Fibroblast of peridontal ligament (primary cell): ENCODE data around the gene FOXJ3.

ENCODE experiments used
- DNase-seq: peaks from one replicate; pipeline ENCODE4 v3.0.0-alpha.2; 2010; ENCODE audit errors: extremely low read depth

The FOXJ3 gene

DNA sequence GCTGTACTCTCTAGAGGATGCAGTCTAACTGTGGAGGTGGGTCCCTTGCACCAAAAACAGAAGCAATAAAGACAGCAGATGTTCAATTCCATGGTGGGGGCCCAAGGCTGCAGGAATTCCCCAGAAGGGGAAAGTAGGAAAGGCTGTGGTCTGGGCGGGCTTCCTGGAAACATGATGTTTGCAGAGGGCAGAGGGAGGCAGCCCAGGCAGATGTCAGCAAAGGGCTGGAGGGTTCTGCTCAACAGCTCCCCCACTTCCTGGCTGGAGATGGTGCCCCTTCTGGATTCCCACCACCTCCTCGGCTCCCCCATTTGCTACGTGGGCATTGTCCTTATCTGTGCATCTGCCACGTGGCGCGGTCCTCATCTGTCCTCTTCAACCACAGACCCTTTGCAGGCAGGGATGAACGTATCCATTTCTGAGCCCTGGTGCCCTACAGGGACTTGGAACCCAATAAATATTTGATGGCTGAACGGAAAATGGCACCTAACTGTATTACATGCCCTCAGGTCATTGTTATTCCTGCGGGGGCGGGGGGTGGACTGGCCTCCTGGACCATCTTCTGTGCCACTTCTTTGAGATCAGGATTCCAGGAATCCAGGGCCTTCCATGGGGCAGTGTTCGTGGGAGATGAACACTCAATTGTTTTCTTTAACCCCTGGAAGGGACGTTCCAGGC, 190.2 kb downstream of the FOXJ3 start:
- no peak for DNase-seq

DNA sequence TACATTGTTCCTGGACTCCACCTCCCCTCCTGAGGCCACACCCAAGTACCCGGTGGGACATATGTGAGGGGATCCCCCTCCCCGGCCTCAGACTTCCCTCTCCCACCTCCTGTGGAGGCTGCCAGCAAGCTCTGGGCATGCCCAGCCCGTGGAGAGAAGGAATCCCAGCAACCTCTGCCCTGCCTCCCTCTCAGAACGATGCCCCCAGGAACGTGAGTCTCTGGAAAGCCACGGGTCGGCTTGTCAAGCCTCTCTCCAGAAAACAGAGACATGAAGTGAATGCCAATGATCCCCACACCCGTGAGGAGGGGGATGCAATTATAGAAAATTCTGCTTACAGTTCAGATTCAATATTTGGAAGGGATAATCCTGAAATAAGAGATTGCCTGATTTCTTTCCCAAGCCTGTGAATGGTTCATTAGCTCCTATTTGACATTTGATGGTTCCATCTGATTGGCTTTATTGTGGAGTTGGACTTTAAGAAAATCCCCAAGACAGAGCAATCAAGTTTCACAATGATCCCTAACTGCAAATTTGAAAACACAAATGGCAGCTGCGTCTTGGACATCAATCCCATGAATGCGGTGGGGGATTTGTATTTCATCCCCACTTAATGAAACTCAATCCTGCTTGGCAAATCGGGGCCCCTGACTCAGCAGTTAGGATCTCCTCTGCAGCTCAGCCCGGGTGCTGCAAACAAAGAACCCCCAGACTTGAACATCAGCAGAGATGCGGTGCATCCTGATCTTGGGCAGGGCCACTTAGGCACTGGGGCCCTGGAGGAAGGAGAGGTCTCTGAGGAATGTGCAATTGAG, 190.9 kb downstream of the FOXJ3 start:
- DNase-seq, result peak; percentile 3

- DNase-seq, result no peak
Measured at GRCh38 chr1:42142894-42143675, 191.9 kb downstream of the FOXJ3 start.

- DNase-seq, result no peak
Measured at GRCh38 chr1:42141978-42142377, 193.1 kb downstream of the FOXJ3 start.

GRCh38 chr1:42140191-42140590, 194.8 kb downstream of the FOXJ3 start:
- no peak for DNase-seq

- no peak for DNase-seq
Measured at GRCh38 chr1:42139444-42139843, 195.6 kb downstream of the FOXJ3 start.

- DNase-seq, result no peak
Measured at GRCh38 chr1:42138586-42138985, 196.4 kb downstream of the FOXJ3 start.

DNA sequence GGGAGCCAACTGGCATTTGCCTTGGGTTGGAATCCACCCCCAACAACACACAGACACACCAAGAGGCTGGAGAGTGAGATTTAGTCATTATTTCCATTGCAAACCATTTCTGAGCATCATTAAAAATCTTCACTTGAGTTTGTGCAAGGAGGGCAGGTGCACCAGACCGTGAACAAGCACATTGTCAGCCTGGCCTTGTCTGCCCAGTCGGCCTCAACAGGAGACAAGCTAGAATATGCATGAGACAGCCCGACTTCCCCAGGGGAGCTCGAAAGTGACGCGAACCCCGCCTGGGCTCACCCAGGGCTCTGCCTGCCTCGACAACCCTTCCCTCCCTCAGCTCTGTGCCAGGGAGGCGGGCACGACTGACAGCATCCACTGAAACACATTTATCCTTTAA, 197.3 kb downstream of the FOXJ3 start:
- no peak for DNase-seq

DNA sequence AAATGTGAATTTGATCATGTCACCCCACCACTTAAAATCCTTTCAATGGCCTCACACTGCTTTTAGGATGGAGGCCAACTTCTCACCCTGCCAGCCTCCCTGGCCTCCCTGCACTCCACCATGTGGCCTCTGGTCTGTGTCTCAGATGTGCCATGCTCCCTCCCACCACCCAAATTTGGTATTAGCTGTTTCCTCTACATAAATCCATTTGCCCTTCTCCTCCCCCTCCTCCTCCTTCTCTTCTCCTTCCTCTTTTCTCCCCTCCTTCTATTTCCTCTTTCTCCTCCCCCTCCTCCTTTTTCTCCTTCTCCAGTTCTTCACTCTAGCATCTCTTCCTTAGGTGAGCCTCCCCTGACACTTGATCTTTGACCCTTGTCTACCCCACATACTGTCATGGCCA, 198.6 kb downstream of the FOXJ3 start:
- no peak for DNase-seq

- DNase-seq, result peak; percentile 2
Measured at GRCh38 chr1:42135426-42135825, 199.6 kb downstream of the FOXJ3 start.

GRCh38 chr1:42133809-42134526, 201.1 kb downstream of the FOXJ3 start:
- DNase-seq, result no peak

DNA sequence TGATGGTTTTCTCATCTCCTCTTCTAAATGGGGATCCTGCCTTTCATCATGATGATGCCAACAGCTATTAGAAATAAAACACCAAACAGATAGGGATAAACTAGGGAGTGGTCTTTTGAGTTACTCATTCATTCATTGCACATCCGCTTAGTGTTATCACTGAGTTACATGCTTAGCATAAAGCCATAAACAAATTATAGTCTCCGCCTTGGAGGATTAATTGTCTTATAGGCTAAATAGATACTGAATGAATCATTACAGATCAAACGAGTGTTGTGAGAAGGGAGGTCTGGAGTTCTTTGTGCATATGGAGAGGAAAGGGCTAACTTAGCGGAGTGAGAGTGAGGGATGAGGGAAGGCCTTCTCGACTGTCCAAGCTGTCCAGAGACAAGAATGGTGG, 201.6 kb downstream of the FOXJ3 start:
- no peak for DNase-seq

DNA sequence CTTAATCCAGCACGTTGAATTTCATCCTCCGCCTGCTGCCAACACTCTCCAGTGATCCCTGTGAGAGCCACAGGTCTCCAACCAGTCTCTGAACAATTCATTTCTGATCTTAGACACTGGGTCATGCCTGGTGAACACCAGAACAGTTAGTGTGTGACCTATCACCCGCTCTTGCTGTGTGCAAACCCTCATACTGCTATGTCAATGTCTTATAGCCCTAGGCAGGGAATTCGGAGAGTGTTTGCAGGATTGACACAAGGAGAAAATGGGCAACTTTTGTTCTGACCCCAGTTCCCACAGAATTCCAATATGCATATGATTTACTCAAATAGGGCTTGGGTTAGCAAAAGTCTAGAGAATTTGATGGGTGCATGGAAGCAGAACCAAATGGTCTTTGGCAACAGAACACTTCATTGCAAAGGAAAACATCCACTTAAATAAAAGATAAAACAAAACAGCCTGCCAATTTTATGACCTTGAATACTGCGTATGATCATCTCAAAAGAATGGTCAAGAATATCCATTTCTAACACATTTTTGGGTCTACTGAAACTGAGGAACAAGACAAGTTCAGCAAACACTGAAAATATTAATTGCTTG, 204.9 kb downstream of the FOXJ3 start:
- DNase-seq, result no peak

GRCh38 chr1:42128964-42129363, 206.1 kb downstream of the FOXJ3 start:
- DNase-seq, result no peak

DNA sequence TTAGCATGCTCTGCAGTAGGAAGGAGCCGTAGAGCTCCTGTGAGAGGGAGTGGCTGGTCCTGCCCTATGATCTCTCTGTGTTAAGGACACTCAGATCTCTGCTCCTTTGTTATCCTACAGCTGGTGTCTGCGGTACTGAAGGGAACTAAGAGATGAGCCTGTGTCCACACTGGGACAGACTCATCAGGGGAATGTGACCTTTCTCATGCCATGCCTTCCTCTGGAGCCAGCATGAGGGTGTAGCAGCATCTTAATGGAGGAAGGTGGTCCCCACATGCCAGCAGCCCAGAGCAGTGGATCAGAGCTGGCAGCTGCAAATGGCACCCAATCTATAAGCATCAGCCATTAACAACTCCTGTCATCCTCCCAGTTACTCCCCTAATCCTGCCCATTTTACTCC, 206.5 kb downstream of the FOXJ3 start:
- DNase-seq, result no peak

DNA sequence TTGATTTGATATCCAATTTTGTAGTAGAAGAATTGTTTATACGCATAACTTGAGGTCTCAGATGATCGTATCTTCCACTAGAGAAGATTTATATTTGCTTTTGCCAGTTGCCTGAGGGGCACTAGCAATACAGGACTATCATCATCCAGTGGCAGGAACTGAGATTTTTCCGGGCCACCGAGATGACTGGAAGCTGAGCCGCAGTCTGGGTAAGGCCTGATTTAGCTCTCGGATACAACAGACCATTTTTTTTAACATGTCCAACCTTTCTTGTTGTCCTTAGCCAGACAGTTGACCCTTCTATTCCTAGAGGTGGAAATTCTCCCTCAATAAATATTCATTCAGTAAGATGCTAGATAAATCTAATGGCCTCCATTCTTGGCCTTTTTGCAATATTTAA, 207.3 kb downstream of the FOXJ3 start:
- DNase-seq, result no peak
